GM23338 (cell line): ENCODE results near the gene RYR3.

ENCODE experiments used
- CREB1 ChIP-seq: fragments of 250-450 bp; sonication (Bioruptor Pico); IDR thresholded peaks from 2 replicates; pipeline ENCODE4 v1.5.0; 2020; ENCODE audit warnings: low read depth, mild to moderate bottlenecking, moderate library complexity
- CTCF ChIP-seq, 2 experiments: fragments of 200-600 bp in 1 of 2; sonication (generic) in 1 of 2; conservative IDR thresholded peaks; 2 replicates each; pipeline versions ENCODE4 v1.5.1 to v1.6.1; 2016 to 2017; ENCODE audit warnings: antibody characterized with exemption in 2 of 2, low read depth in 2 of 2, mild to moderate bottlenecking in 2 of 2, moderate library complexity in 1 of 2
- ETS1 ChIP-seq: IDR thresholded peaks from 2 replicates; pipeline ENCODE4 v1.6.1; 2016; ENCODE audit warnings: antibody characterized with exemption
- EZH2 ChIP-seq: fragments of 200-600 bp; sonication (generic); IDR thresholded peaks from one replicate; pipeline ENCODE4 v1.8.0; 2017; ENCODE audit warnings: antibody characterized with exemption, mild to moderate bottlenecking, low read depth; ENCODE audit not compliant: unreplicated experiment
- EZH2phosphoT487 ChIP-seq: fragments of 200-600 bp; sonication (generic); IDR thresholded peaks from one replicate; pipeline ENCODE4 v1.8.1; 2018; ENCODE audit warnings: antibody characterized with exemption; ENCODE audit not compliant: unreplicated experiment
- NANOG ChIP-seq: IDR thresholded peaks from 2 replicates; pipeline ENCODE4 v1.6.1; 2016; ENCODE audit warnings: antibody characterized with exemption, borderline replicate concordance
- POLR2AphosphoS5 ChIP-seq: IDR thresholded peaks from 2 replicates; pipeline ENCODE4 v1.6.1; 2016; ENCODE audit warnings: antibody characterized with exemption, low read depth
- REST ChIP-seq: IDR thresholded peaks from one replicate; pipeline ENCODE4 v1.6.1; 2018; ENCODE audit warnings: antibody characterized with exemption; ENCODE audit not compliant: unreplicated experiment
- STAT1 ChIP-seq: IDR thresholded peaks from one replicate; pipeline ENCODE4 v1.6.1; 2016; ENCODE audit warnings: antibody characterized with exemption; ENCODE audit not compliant: unreplicated experiment
- ZNF331 ChIP-seq: fragments of 250-450 bp; sonication (Bioruptor Pico); IDR thresholded peaks from 2 replicates; pipeline ENCODE4 v1.5.0; 2020; ENCODE audit warnings: low read depth, mild to moderate bottlenecking, moderate library complexity

- TF ChIP-seq CTCF (conservative IDR thresholded peaks at IDR 0.05; ENCODE audit: low read depth in 2 of 2), result no peak
- no peak for TF ChIP-seq EZH2phosphoT487
- no peak for TF ChIP-seq NANOG
- no peak for TF ChIP-seq EZH2
- no peak for TF ChIP-seq POLR2AphosphoS5
- no peak for TF ChIP-seq ZNF331 (CRISPR knock-in tag)
- no peak for TF ChIP-seq REST
- no peak for TF ChIP-seq STAT1
- no peak for TF ChIP-seq CREB1 (CRISPR knock-in tag)
- TF ChIP-seq ETS1, result no peak
Observed at GRCh38 chr15:33768670-33769190, 458.0 kb downstream of the RYR3 start.
